Fibroblast of the aortic adventitia (primary cell): ENCODE measurements around the gene CORO1C. TPM values are rescaled to one million over a fixed set of nuclear protein-coding genes. Genes with fewer than 3 reads are reported as not detected.

Experiments used
- DNase-seq: peaks from one replicate; pipeline ENCODE4 v3.0.0-alpha.2; 2010; ENCODE audit warnings: low read depth
- H3K4me3 ChIP-seq: 2 replicates; pipeline ENCODE4 v1.5.1; 2011; ENCODE audit warnings: low read depth, mild to moderate bottlenecking, control low read depth, low read length, moderate library complexity
- total RNA-seq: library from RNA; depleted of rRNA; stranded (reverse); fragments of >200 nt; gene quantifications from 2 replicates; pipeline ENCODE4 v1.2.3, GENCODE V29; 2012; ENCODE audit warnings: low replicate concordance
- TF ChIP-seq, protein P1 (sequence below): IDR thresholded peaks from 2 replicates; pipeline ENCODE4 v1.5.1; 2011; ENCODE audit warnings: mild to moderate bottlenecking, low read length, control low read depth, inconsistent platforms; ENCODE audit not compliant: insufficient read depth

The CORO1C gene
- total RNA-seq, 1 donor, result 202 TPM

DNA sequence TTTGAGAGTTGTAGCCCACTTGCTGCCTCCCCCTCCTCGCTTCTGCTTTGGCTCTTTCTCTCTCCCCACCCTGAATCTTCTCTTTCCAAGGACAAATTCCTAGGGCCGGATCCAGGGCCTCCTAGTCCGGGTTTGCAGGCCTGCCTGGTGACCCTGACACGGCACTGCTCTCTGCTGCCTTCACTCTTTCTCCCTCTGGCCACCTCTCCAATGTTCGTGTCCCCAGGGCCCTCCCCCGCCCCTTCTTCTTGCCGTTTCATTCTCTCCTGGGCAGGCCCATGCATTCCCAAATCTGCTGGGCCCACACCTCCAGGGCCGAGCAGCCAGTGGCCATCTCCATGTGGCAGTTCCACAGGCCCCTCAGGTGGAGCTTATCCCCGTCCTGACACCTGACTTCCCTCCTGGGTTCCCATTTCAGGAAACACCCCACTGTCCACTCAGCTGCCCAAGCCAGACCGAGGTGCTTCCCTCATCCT, 34.0 kb upstream of the CORO1C start:
- no peak for DNase-seq
- TF ChIP-seq, protein P1, sequence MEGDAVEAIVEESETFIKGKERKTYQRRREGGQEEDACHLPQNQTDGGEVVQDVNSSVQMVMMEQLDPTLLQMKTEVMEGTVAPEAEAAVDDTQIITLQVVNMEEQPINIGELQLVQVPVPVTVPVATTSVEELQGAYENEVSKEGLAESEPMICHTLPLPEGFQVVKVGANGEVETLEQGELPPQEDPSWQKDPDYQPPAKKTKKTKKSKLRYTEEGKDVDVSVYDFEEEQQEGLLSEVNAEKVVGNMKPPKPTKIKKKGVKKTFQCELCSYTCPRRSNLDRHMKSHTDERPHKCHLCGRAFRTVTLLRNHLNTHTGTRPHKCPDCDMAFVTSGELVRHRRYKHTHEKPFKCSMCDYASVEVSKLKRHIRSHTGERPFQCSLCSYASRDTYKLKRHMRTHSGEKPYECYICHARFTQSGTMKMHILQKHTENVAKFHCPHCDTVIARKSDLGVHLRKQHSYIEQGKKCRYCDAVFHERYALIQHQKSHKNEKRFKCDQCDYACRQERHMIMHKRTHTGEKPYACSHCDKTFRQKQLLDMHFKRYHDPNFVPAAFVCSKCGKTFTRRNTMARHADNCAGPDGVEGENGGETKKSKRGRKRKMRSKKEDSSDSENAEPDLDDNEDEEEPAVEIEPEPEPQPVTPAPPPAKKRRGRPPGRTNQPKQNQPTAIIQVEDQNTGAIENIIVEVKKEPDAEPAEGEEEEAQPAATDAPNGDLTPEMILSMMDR, result no peak
- no peak overlapping the region for H3K4me3 ChIP-seq

DNA sequence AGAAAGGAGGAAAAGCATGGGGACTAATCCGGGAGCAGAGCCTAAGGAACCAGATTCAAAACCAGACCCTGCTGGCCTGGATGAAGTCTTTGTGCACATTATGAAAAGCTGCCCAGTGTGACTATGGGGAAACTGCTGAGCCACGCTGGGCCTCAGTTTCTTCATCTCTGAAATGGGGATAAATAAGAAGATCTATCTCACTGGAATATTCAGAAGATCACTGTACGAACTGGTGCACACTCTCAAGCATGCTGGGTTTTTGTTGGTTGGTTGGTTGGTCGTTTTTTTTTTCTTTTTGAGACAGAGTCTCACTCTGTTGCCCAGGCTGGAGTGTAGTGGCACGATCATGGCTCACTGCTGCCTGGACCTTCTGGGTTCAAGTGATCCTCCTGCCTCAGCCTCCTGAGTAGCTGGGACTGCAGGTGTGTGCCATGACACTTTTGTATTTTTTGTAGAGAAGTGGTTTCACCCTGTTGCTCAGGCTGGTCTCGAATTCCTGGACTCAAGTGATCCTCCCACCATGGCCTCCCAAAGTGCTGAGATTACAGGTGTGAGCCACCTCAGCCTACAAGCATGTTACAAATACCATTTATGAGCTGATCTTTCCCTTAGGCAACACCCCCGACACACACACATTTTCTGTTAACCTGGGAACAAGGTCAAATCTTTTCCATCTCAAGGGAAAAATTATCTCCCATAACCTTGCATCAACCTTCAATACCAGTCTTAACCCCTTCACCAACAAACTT, 33.4 kb upstream of the CORO1C start:
- DNase-seq, result no peak
- TF ChIP-seq, protein P1, result no peak

DNA sequence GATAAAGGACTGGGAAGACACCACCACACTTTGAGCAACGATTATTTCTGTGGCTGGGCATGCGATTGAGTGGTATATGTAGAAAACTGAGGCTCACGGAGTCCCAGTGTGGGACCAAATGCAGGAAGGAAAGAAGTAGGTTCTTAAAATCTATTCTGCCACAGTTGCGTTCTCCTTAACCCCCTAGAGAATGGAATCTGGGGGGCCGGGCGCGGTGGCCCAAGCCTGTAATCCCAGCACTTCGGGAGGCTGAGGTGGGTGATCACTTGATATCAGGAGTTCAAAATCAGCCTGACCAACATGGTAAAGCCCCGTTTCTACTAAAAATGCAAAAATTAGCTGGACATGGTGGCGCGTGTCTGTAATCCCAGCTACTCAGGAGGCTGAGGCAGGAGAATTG, 29.9 kb upstream of the CORO1C start:
- H3K4me3 ChIP-seq, result no peak overlapping the region
- TF ChIP-seq, protein P1, result no peak
- no peak for DNase-seq

More for the DNA sequence above, 33.4 kb upstream of the CORO1C start:
- H3K4me3 ChIP-seq, result no peak overlapping the region

DNA sequence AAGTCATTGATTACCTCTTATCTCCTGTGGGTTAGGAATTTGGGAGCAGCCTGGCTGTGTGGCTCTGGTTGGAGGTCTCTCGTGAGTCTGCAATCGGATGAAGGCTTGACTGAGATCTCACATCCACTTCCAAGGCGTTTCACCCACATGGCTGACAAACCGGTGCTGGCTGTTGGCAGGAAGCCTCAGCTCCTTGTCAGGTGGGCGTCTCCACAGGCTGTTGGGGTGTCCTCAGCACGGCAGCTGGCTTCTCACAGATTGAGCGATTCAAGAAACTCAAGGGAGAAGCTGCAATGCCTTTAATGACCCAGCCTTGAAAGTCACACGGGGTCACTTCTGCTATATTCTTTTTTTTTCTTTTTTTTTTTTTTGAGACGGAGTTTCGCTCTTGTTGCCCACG, 28.6 kb upstream of the CORO1C start:
- no peak overlapping the region for H3K4me3 ChIP-seq
- no peak for DNase-seq
- TF ChIP-seq, protein P1, result no peak

DNA sequence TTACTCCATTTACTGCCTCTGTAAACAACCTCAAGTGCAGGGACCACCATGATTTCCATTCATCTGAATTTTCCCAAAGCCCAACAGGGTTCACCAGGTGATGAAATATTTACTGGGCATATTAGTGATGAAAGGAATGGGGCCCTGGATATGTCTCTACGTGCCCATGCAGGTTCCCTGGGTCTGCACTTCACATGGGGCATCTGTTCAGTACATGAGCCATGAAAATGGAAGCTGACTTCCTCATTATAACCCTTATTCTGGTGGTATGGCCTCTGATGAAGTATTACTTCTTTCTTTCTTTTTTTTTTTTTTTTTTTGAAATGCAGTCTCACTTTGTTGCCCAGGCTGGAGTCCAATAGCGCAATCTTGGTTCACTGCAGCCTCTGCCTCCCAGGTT, 26.5 kb upstream of the CORO1C start:
- DNase-seq, result no peak
- H3K4me3 ChIP-seq, result no peak overlapping the region
- TF ChIP-seq, protein P1, result no peak

DNA sequence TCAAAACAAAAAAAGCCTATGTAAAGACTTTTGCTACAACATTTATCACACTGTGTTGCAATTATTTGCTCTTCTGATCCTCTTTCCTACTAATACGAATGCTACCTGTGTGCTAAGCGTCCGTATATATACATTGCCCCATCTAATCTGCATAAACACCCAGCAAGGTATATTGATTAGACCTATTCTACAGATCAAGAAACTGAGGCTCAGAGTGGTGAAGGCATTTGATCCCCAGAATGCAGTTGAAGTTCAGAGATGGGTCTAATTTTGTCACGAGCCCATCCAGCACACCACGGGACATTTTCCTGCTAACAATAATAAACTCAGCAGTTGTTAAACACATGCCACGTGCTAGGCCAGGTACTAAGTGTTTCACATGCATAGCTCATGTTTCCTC, 25.1 kb upstream of the CORO1C start:
- TF ChIP-seq, protein P1, result no peak
- no peak for DNase-seq
- H3K4me3 ChIP-seq, result no peak overlapping the region
